Effector memory CD8-positive, alpha-beta T cell (primary cell): ENCODE data around the gene KCNK15.

Experiments used
- ATAC-seq: fragments of 150-1000 bp; cut with Tn5 transposase; replicated peaks from 2 replicates; pipeline ENCODE4 v1.10.0; 2021; ENCODE audit warnings: mild to moderate bottlenecking, moderate library complexity
- DNase-seq, 3 experiments: peaks; one replicate each; pipeline ENCODE4 v3.0.0; 2021
- H3K27ac Mint-ChIP-seq, 2 donors: one replicate each; pipeline ENCODE4 v1.8.0; 2022; ENCODE audit warnings: mild to moderate bottlenecking in 2 of 2, mixed read lengths in 2 of 2, moderate library complexity in 2 of 2
- H3K27me3 Mint-ChIP-seq, 2 donors: one replicate each; pipeline ENCODE4 v1.8.0; 2022; ENCODE audit warnings: mixed read lengths in 2 of 2
- H3K36me3 Mint-ChIP-seq: one replicate; pipeline ENCODE4 v1.8.0; 2022; ENCODE audit warnings: mild to moderate bottlenecking, moderate library complexity, mixed read lengths; ENCODE audit not compliant: insufficient read depth
- H3K4me1 Mint-ChIP-seq, 2 donors: one replicate each; pipeline ENCODE4 v1.8.0; 2022; ENCODE audit warnings: low read depth in 2 of 2, mixed read lengths in 2 of 2
- H3K4me3 Mint-ChIP-seq, 2 donors: one replicate each; pipeline ENCODE4 v1.8.0; 2022; ENCODE audit warnings: mild to moderate bottlenecking in 2 of 2, mixed read lengths in 2 of 2, moderate library complexity in 2 of 2
- H3K9me3 Mint-ChIP-seq, 2 donors: one replicate each; pipeline ENCODE4 v1.8.0; 2022; ENCODE audit warnings: mixed read lengths in 2 of 2

The KCNK15 gene

DNA sequence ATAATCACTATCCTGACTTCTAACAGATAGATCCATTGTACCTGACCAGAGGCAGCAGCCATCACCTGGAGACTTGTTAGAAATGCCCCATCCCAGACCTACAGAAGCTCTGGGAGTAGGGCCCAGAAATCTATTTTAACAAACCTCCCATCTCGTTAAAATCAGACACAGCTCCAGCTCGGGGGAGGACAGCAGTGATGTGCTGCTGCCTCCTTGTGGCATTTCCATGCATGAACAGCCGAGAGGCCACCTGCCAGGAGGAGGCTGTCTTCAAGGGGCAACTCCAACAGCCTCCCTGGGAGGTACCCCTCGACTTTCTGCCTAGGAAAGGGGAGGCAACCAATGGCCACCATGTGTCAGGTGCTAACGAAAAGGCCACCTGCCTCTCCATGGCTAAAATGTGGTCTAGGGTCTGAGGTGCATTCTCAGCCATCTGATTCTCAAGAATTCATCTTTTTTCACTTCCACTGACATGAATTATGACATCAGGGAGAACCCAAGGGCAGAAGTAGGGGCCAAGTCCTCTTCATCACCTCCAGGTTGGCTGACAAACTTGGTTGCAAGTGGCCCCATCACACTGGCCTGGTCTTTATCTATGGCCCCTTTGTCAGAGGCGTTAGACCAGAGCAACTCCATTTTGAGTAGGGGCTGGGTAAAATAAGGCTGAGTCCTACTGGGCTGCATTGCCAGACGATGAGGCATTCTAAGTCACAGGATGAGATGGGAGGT is 12.2 kb upstream of the KCNK15 start:
- peak overlapping the region in 1 of 2 donors; percentile 13 for H3K27ac Mint-ChIP-seq
- peak; percentile 80 for ATAC-seq
- no peak overlapping the region for H3K4me3 Mint-ChIP-seq
- H3K27me3 Mint-ChIP-seq = peaks cover 5 to 19% of the 10 kb centered on the region in 2 donors
- no peaks in the 10 kb centered on the region for H3K36me3 Mint-ChIP-seq
- DNase-seq = peak; percentile 42 to 64 (median 49)
- H3K4me1 Mint-ChIP-seq = peaks cover 8 to 13% of the 10 kb centered on the region in 2 donors
- H3K9me3 Mint-ChIP-seq = peaks cover 0 to 9% of the 10 kb centered on the region in 2 donors

DNA sequence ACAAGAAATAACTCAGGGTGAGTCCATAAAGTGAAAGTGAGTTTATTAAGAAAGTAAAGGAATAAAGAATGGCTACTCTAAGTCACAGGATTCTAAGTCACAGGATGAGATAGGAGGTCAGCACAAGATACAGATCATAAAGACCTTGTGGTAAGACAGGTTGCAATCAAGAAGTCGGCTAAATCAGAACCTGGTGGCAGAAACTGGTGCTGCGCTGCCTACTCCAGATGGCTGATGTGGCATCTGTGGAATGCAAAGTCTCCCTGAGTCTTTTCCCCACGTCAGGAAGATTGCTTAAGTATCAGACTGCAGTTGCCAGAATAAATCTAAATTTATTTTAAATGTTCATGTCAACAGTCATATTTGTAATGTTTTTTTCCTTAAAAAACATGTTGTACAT is 10.7 kb upstream of the KCNK15 start:
- DNase-seq = no peak
- ATAC-seq = no peak
- Mint-ChIP-seq H3K9me3 (peaks cover 0 to 9% of the 10 kb centered on the region in 2 donors), H3K36me3 (no peaks in the 10 kb centered on the region), H3K27ac (no peak overlapping the region), H3K4me3 (no peak overlapping the region), H3K27me3 (peaks cover 0 to 10% of the 10 kb centered on the region in 2 donors), H3K4me1 (peaks cover 8 to 15% of the 10 kb centered on the region in 2 donors)

DNA sequence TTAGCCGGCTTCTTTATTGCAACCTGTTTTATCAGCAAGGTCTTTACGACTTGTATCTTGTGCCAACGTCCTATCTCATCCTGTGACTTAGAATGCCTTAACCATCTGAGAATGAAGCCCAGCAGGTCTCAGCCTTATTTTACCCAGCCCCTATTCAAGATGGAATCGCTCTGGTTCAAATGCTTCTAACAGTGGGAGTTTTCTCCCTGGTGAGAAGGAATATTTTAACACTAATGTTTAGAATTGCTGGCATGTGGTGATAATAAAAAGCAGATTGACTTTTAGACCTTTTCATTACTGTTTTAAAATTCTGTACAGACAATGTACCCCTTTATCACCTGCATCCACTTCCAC is 9.9 kb upstream of the KCNK15 start:
- Mint-ChIP-seq H3K4me1 (peaks cover 8 to 15% of the 10 kb centered on the region in 2 donors), H3K4me3 (peak overlapping the region in 1 of 2 donors; percentile 61), H3K9me3 (peaks cover 0 to 9% of the 10 kb centered on the region in 2 donors), H3K27me3 (peaks cover 0 to 10% of the 10 kb centered on the region in 2 donors), H3K27ac (no peak overlapping the region), H3K36me3 (no peaks in the 10 kb centered on the region)
- DNase-seq (no peak), ATAC-seq (no peak)

DNA sequence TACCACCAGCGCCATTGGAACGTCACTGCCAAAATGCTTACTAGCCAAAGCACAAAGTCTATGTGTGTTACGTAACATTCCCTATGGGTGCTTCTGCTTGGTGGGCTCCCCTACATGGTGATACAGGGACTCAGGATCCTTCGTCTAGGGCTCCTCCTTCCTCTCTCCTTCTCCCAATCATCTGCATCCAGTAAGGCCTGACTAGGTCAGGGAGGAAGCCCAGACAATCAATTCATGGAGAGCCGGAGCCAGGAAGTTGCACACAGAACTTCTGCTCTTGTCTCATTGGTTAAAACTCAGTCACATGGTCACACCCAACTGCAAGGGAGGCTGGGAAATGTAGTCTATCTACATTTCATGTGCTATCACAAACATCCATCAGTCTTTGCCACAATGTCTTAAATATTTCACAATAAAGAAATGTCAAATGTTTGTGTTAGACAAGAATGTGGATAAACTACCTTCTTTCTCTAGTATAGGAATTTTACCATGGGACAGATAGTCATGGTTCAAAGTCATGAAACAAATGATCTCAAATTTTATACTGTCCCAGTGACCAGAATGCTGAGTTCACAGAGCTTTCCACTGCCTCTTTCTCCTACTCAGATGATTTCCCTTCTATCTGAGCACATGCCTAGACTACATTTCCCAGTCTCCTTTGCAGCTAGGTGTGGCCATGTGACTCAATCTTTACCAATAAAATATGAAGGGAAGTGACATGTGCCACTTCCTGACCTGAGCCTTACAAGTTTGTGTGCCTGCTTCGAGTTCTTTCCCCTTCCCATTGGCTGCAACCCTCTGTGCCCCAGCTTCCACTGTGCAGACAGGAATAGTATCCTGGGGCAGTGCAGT is 9.3 kb upstream of the KCNK15 start:
- DNase-seq = peak in 1 of 3 experiments; percentile 10

DNA sequence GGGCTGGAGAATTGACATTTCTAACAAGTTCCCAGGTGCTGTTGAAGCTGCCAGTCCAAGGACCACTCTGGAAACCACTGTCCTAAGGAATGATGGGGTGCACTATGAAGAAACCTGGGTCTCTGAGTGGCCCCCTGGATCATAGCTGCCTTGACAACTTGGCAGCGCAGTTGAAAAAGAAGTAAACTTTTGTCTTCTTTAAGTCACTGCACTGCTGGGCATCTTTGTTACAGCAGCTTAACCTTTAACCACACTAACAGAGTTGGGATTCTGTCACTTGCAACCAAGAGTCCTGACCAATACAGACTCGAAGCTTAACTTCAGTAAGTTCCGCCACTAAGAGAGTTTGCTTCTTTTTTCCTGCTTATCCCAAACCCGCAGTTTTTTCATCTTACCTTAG is 8.5 kb upstream of the KCNK15 start:
- Mint-ChIP-seq H3K27me3 (peaks cover 0 to 16% of the 10 kb centered on the region in 2 donors), H3K4me3 (no peak overlapping the region), H3K36me3 (no peaks in the 10 kb centered on the region), H3K27ac (peak overlapping the region in 1 of 2 donors; percentile 23), H3K9me3 (peaks cover 0 to 9% of the 10 kb centered on the region in 2 donors), H3K4me1 (peaks cover 8 to 15% of the 10 kb centered on the region in 2 donors)
- DNase-seq = no peak
- ATAC-seq = no peak

More for the DNA sequence above, 9.3 kb upstream of the KCNK15 start:
- Mint-ChIP-seq H3K4me3 (peak overlapping the region; percentile 45 to 61), H3K9me3 (peaks cover 0 to 9% of the 10 kb centered on the region in 2 donors), H3K27ac (peak overlapping the region in 1 of 2 donors; percentile 23), H3K36me3 (no peaks in the 10 kb centered on the region), H3K27me3 (peaks cover 0 to 10% of the 10 kb centered on the region in 2 donors), H3K4me1 (peaks cover 8 to 15% of the 10 kb centered on the region in 2 donors)
- peak; percentile 75 for ATAC-seq

DNA sequence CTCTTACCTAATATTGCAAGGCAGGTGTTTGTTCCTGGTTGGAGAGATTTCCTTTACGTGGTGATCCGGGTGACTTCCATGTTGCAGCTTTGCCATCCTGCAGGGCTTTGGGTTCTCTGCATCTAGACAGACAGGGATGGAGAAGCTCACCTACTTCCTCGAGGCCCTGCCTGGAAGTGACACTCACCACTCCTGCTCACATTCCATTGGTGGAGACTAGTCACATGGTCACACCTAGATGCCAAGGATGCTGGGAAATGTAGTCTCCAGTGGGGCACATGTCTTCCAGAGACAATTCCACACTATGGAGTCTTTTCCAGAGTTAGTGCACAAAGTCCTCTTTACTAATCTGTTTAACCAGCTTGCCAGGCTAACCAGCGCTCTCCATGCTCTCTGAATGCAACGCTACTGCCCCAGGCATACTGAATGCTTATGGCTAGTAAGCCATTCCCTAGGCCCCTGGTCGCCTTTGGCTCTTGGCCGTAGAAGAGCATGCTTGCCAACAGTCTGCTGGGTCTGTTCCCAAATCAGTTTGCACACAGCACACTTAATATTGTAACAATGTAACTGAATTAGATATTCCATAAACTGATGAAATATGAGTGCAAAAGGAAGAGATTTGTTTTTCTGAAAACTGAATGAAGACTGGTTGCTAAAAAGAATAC is 6.7 kb upstream of the KCNK15 start:
- peak in 1 of 3 experiments; percentile 15 for DNase-seq
- Mint-ChIP-seq H3K27ac (no peak overlapping the region), H3K9me3 (peaks cover 0 to 9% of the 10 kb centered on the region in 2 donors), H3K4me1 (peaks cover 5 to 12% of the 10 kb centered on the region in 2 donors), H3K27me3 (peaks cover 8 to 25% of the 10 kb centered on the region in 2 donors), H3K4me3 (no peak overlapping the region), H3K36me3 (no peaks in the 10 kb centered on the region)
- ATAC-seq = peak; percentile 54

DNA sequence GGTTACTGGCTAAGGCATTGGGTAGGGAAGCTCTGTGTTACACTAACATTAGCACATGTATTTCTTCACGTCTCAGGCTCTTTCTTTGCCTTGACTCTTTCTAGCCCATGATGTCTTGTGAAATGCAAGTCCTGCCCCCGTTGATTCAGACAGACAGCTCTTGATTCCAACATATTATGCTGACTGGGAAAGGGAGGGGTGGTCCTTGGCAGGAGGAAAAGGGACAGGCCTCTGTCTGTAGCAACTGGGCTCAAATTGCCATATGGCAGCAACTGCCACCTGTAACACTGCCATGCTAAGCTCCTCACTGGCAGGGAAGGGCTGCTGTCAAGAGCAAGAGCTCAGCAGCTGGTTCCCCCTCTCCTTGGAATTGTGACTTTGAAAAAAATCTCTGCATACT is 5.7 kb upstream of the KCNK15 start:
- Mint-ChIP-seq H3K27ac (no peak overlapping the region), H3K4me3 (no peak overlapping the region), H3K4me1 (peaks cover 5 to 12% of the 10 kb centered on the region in 2 donors), H3K36me3 (no peaks in the 10 kb centered on the region), H3K27me3 (peaks cover 18 to 34% of the 10 kb centered on the region in 2 donors), H3K9me3 (peaks cover 0 to 9% of the 10 kb centered on the region in 2 donors)
- ATAC-seq (no peak), DNase-seq (no peak)

DNA sequence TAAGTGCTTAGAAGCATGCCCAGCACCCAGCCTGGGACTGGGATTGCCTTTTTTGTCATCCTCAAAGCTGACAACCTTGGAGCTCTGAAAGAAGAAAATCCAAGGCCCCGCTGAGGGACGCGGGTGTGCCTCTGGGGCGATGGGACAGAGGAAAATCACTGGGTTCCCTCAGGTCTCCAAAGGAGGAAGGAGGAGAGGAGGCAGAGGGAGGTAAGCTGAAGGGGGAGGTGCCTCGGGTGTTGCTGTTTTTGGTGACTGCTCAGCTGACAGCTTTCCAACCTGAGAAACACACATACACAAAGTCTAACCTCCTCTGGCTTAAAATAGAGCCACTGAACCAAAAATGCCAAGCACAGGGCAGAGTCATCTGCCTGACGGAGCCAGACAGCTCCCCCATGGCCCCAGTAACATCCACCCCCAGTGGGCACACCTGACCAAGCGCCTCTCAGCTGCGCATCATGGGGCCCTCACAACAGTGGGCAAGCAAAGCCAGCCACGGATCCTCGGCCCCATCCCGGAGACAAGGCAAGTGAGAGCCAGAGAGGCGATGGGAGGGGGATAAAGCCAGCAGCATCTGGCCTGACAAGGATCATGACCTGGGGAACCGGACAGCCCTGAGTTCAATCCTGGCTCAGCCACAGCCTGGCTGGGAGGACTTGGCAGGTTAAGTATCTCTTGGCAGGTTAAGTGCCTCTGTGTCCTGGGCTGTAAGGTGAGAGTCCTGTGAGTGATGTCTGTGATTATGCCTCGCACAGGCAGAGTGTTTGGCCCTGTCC is 3.2 kb upstream of the KCNK15 start:
- Mint-ChIP-seq H3K9me3 (no peaks in the 10 kb centered on the region), H3K27ac (no peak overlapping the region), H3K27me3 (peaks cover 37 to 57% of the 10 kb centered on the region in 2 donors), H3K4me3 (no peak overlapping the region), H3K4me1 (peaks cover 0 to 4% of the 10 kb centered on the region in 2 donors), H3K36me3 (no peaks in the 10 kb centered on the region)
- ATAC-seq (no peak), DNase-seq (no peak)

DNA sequence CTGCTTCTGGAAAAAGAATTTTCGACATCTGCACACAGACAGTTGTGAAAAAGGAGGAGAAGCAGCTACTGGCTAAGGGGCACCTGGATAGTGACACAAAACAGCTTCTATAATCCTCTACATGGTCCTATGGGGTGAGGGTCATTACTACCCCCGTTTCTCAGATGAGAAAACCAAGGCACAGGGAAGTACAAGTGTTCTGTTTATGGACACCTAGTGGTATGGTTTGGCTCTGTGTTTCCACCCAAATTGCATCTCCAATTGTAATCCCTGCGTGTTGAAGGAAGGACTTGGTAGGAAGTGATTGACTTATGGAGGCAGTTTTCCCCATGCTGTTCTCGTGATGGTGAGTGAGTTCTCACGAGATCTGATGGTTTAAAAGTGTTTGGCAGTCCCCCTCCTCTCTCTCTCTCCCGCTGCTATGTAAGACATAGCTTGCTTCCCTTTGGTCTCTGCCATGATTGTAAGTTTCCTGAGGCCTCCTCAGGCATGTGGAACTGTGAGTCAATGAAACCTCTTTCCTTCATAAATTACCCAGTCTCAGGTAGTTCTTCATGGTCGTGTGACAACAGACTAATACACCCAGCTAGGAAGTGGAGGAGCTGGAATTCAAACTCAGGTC is 2.5 kb upstream of the KCNK15 start:
- DNase-seq = no peak
- H3K36me3 Mint-ChIP-seq = no peaks in the 10 kb centered on the region
- no peak overlapping the region for H3K27ac Mint-ChIP-seq
- no peak for ATAC-seq
- H3K9me3 Mint-ChIP-seq = no peaks in the 10 kb centered on the region
- peaks cover 39 to 64% of the 10 kb centered on the region in 2 donors for H3K27me3 Mint-ChIP-seq
- H3K4me1 Mint-ChIP-seq = peaks cover 0 to 5% of the 10 kb centered on the region in 2 donors
- no peak overlapping the region for H3K4me3 Mint-ChIP-seq

DNA sequence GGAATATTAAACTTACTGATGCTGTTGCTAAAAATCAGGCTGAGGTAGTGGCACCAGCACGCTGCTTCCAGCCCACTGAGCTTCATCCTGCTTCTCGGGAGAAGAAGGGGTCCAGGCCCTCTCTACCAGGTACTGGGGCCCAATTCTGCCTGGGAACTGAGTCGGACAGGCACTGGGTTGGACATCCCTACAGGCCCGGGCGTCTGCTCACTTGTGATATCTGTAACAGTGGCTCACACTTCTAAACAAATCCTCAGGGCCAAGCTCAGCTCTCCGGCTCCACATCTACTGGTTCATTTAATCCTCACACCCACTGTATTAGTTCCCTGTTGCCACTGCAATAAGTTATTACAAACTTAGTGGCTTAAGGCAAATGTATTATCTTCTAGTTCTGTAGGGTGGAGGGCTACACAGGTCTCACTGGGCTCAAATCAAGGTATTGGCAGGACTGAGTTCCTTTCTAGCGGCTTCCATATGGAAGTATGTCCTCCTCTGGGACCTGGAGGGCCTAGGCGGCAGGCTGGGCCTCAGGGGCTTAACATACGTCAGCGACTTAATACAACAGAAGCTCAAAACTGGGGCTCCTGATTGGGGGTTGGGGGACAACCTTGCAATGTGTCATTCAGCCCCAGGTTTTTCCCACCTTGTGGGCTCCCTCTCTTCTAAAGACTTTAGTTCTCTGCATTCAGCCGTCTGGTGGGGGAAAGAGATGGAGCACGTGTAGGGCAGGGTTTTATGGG is 1.6 kb upstream of the KCNK15 start:
- H3K27ac Mint-ChIP-seq = no peak overlapping the region
- peaks cover 0 to 3% of the 10 kb centered on the region in 2 donors for H3K4me1 Mint-ChIP-seq
- no peak for DNase-seq
- no peaks in the 10 kb centered on the region for H3K36me3 Mint-ChIP-seq
- peaks cover 44 to 69% of the 10 kb centered on the region in 2 donors for H3K27me3 Mint-ChIP-seq
- no peak overlapping the region for H3K4me3 Mint-ChIP-seq
- ATAC-seq = no peak
- H3K9me3 Mint-ChIP-seq = no peaks in the 10 kb centered on the region

DNA sequence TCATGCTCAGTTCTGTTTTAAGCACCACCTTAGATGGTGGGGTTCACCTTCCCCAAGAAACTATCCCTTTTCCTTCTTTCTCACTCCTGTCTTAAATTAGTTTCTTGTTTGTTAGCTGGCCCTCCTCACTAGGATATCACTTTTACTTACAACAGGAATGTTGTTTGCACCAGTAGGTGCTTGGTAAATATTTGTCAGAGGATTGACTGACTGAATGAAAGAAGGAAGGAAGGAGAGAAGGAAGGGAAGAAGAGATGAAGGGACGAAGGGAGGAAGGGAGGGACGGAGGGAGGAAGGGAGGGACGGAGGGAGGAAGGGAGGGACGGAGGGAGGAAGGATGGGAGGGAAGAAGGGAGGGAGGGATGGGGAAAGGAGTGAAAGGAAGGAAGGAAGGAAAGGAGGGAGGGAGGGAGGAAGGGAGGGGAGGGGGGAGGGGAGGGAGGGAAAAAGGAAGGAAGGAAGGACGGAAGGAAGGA is 505 bp upstream of the KCNK15 start:
- ATAC-seq (no peak), DNase-seq (no peak)
- H3K4me1 Mint-ChIP-seq = peaks cover 0 to 3% of the 10 kb centered on the region in 2 donors
- H3K36me3 Mint-ChIP-seq = no peaks in the 10 kb centered on the region
- H3K27ac Mint-ChIP-seq = no peak overlapping the region
- H3K27me3 Mint-ChIP-seq = peaks cover 52 to 79% of the 10 kb centered on the region in 2 donors
- peak overlapping the region; percentile 7 to 60 for H3K4me3 Mint-ChIP-seq
- no peaks in the 10 kb centered on the region for H3K9me3 Mint-ChIP-seq
